H7 (cell line): ENCODE data around the gene GDF7. TPM values are rescaled to one million over a fixed set of nuclear protein-coding genes. Genes with fewer than 3 reads are reported as not detected.

ENCODE experiments used
- DNase-seq: peaks from one replicate; pipeline ENCODE4 v3.0.0; 2012
- H3K27me3 ChIP-seq: 2 replicates; pipeline ENCODE4 v1.6.0; 2011; ENCODE audit warnings: mild to moderate bottlenecking, low read length; ENCODE audit not compliant: control insufficient read depth, insufficient read depth
- H3K36me3 ChIP-seq: replicated peaks from 2 replicates; pipeline ENCODE4 v1.5.1; 2011; ENCODE audit warnings: low read length; ENCODE audit not compliant: control insufficient read depth, insufficient read depth
- H3K4me3 ChIP-seq: 2 replicates; pipeline ENCODE4 v1.5.1; 2011; ENCODE audit warnings: low read depth, mild to moderate bottlenecking, control low read depth, low read length, moderate library complexity; ENCODE audit not compliant: insufficient read depth
- total RNA-seq: library from RNA; depleted of rRNA; stranded (reverse); fragments of >200 nt; shearing (Covaris generic); gene quantifications from 2 replicates; pipeline ENCODE4 v1.2.3, GENCODE V29; 2014

Gene GDF7
- total RNA-seq, 1 experiment from 2014 or later = 1.4 TPM

DNA sequence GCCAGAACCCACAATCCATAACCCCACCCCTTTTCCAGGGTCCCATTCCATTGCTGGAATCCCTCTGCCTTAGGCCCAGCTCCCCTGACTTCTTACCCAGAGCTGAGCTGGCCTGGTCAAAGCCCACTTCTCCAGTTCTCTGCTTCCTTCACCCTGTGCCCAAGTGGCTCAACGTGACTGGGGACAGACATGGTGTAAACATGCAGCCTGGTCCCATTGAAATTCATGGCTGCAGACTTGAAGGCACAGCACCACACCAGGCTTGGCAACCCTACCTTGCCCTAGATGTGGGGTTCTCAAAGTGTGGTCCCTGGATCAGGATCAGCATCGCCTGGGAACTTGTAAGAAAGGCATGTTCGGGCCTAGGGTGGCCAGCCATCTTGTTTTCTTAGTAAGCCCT lies 19.7 kb upstream of the GDF7 start:
- Histone ChIP-seq H3K36me3 (no peaks in the 10 kb centered on the region), H3K27me3 (peaks cover 3% of the 10 kb centered on the region), H3K4me3 (no peak overlapping the region)
- no peak for DNase-seq

- no peak for DNase-seq
- H3K36me3 ChIP-seq = no peaks in the 10 kb centered on the region
- H3K27me3 ChIP-seq = peaks cover 3% of the 10 kb centered on the region
- H3K4me3 ChIP-seq = no peak overlapping the region
These were observed 19.2 kb upstream of the GDF7 start for GRCh38 chr2:20647738-20648137.

DNA sequence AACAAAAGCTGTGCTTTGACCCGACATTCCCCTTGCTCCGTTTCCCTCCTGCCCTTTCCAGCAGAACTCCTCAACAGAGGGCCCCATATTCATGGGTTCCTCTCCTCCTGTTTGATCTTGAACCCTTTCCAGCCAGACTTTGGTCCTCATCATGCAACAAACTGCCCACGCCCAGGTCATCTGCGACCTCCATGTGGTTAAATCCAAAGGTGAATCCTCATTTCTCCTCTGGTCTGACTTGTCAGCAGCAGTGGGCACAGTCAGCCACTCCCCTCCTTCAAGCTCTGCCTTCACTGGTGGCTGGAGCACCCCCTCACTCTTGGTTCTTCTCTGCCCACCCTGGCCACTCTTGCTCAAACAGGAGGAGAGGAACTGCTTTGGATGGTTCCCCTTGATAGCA lies 18.7 kb upstream of the GDF7 start:
- no peaks in the 10 kb centered on the region for H3K36me3 ChIP-seq
- peaks cover 3% of the 10 kb centered on the region for H3K27me3 ChIP-seq
- no peak overlapping the region for H3K4me3 ChIP-seq
- no peak for DNase-seq

GRCh38 chr2:20648831-20649230 lies 18.1 kb upstream of the GDF7 start:
- Histone ChIP-seq H3K27me3 (peaks cover 3% of the 10 kb centered on the region), H3K36me3 (no peaks in the 10 kb centered on the region), H3K4me3 (no peak overlapping the region)
- DNase-seq = no peak

- Histone ChIP-seq H3K36me3 (no peaks in the 10 kb centered on the region), H3K27me3 (peaks cover 3% of the 10 kb centered on the region), H3K4me3 (no peak overlapping the region)
- DNase-seq = no peak
These were observed 17.4 kb upstream of the GDF7 start for GRCh38 chr2:20649576-20649975.

- Histone ChIP-seq H3K4me3 (peak overlapping the region; percentile 84), H3K27me3 (peaks cover 3% of the 10 kb centered on the region), H3K36me3 (no peaks in the 10 kb centered on the region)
- no peak for DNase-seq
These were observed 17.0 kb upstream of the GDF7 start for GRCh38 chr2:20649976-20650375.

GRCh38 chr2:20650393-20650876 lies 16.5 kb upstream of the GDF7 start:
- DNase-seq = peak; percentile 88
- peak overlapping the region; percentile 84 for H3K4me3 ChIP-seq
- no peaks in the 10 kb centered on the region for H3K36me3 ChIP-seq
- peaks cover 3% of the 10 kb centered on the region for H3K27me3 ChIP-seq

- DNase-seq = peak; percentile 99
- H3K4me3 ChIP-seq = peak within 1 kb of the TSS; percentile 84
- peaks cover 3% of the 10 kb centered on the region for H3K27me3 ChIP-seq
These were observed 15.8 kb upstream of the GDF7 start, which contains the start of gene HS1BP3 for GRCh38 chr2:20650877-20651730. TSS of gene HS1BP3 (minus strand) at chr2:20651098. CDS start at chr2:20651063, 35 bp downstream.

GRCh38 chr2:20651731-20652099 lies 15.2 kb upstream of the GDF7 start:
- no peak for DNase-seq
- Histone ChIP-seq H3K36me3 (no peaks in the 10 kb centered on the region), H3K4me3 (peak overlapping the region; percentile 65; the same call in 1 of the 2 replicates), H3K27me3 (peaks cover 3% of the 10 kb centered on the region)

More at GRCh38 chr2:20650877-20651730, 15.8 kb upstream of the GDF7 start, which contains the start of gene HS1BP3:
- no peaks in the 10 kb centered on the region for H3K36me3 ChIP-seq

GRCh38 chr2:20652141-20652540 lies 14.8 kb upstream of the GDF7 start:
- no peak for DNase-seq
- Histone ChIP-seq H3K36me3 (no peaks in the 10 kb centered on the region), H3K4me3 (no peak overlapping the region), H3K27me3 (peaks cover 3% of the 10 kb centered on the region)

DNA sequence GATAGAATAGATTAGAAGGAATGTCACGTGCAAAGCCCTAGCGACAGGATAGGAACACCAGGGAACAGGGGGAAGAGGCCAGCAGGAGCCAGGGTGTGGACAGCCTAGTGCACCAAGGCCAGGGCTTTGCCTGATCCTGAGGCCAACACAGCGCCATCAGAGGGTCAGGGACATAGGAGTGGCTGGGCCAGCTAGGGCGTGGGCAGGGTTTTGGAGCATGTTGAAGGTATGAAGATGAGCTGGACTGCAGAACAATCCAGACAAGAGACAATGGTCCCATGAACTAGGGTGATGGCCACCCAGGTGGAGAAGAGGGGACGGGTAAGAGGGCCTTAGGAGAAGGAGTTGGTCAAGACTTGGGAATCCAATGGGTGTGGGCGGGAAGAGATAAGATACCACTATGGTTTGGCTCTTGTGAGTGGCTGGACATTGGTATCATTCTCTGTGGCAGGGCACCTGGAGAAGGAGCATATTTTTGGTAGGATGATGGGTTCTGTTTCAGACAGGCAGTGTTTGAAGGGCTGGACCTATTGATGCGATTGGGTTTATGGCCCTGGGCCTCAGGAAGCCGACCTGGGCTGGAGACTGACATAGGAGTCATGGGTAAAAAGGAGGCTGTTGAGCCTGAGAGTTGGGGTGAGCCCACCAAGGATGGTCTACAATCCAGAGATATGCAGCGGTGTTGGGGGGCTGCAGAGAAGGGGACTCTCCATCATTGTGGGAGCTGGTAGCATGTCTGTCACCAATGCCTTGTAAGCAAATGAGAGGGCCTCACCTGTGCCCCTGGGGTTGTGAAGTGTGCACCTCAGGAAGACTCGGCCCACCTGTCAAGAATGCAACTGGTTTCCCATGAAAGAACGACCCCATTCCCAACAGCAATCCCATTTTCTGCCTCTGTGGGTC lies 14.0 kb upstream of the GDF7 start:
- no peak for DNase-seq
- peaks cover 3% of the 10 kb centered on the region for H3K27me3 ChIP-seq
- no peaks in the 10 kb centered on the region for H3K36me3 ChIP-seq
- no peak overlapping the region for H3K4me3 ChIP-seq

DNA sequence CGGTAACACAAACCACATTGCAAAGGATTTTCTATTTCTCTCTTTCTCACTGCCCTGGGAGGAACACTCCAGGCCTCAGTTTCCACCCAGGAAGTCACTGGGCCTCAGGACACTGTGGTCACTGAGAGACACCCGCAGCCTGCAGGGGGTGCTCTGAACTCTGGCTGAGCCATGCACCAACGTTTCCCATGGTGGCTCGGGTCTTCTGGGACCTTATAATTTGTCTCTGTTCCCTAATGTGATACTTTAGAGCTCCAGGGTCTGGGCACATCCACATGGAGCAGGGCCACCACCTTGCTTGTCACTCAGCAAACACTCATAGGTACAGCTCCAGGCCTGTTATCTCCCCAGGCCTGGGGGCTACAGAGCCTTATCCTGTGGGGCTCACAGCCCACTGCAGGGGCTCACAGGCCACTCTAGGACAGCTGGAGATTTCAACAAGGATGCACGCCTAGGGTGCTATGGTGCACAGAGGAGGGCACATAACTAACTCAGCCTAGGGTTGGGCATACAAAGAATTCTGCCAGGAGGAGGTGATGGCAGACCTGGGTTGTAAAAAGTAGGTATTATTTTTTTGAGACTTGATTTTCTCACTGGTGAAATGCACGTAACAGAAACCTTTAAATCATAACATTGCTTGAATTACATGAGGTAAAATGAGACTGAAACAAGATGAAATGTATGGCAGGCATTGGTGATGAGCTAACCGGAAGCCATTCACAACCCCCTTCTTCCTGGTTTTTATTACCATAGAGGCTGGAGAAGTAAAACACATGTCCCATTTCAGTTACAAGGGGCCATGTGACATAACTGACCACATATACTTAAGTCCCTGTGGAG lies 13.0 kb upstream of the GDF7 start:
- no peaks in the 10 kb centered on the region for H3K36me3 ChIP-seq
- DNase-seq = no peak
- peaks cover 3% of the 10 kb centered on the region for H3K27me3 ChIP-seq

DNA sequence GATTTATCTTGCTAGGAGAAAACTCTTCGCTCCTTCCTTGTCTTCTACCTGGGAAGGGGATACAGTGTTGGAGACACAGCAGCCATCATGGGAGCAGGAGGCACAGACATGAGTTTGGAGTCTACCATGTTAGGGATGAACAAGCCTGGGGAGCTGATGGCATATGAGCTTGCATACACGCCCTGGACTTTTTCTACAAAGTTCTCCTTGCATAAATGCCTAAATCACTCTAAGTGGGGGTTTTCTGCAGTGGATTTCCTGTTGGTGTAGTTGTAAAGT lies 12.5 kb upstream of the GDF7 start:
- peaks cover 3% of the 10 kb centered on the region for H3K27me3 ChIP-seq
- DNase-seq = no peak
- H3K4me3 ChIP-seq = no peak overlapping the region
- no peaks in the 10 kb centered on the region for H3K36me3 ChIP-seq

More for the DNA sequence above, 13.0 kb upstream of the GDF7 start:
- H3K4me3 ChIP-seq = no peak overlapping the region

GRCh38 chr2:20656561-20656960 lies 10.4 kb upstream of the GDF7 start:
- Histone ChIP-seq H3K4me3 (no peak overlapping the region), H3K27me3 (peaks cover 3% of the 10 kb centered on the region), H3K36me3 (no peaks in the 10 kb centered on the region)
- DNase-seq = peak; percentile 71
